OCI-LY3 (cell line): ENCODE measurements around the gene KCNH6.

Experiments
- H2AFZ ChIP-seq: fragments of 200-600, 300-600 bp; shearing (Covaris generic); 2 replicates; pipeline ENCODE4 v1.6.0; 2014; ENCODE audit warnings: antibody characterized with exemption, low read depth, low read length
- H3K27ac ChIP-seq: fragments of 200-600, 300-600 bp; sonication (generic); 2 replicates; pipeline ENCODE4 v1.5.1; 2014; ENCODE audit warnings: mild to moderate bottlenecking, low read length, moderate library complexity, mixed read lengths
- H3K27me3 ChIP-seq: fragments of 200-600, 300-600 bp; sonication (generic); 2 replicates; pipeline ENCODE4 v1.6.1; 2014; ENCODE audit warnings: low read depth, low read length, mixed read lengths
- H3K36me3 ChIP-seq: fragments of 200-600, 300-600 bp; sonication (generic); replicated peaks from 2 replicates; pipeline ENCODE3; 2014; ENCODE audit warnings: low read depth, low read length, mixed read lengths
- H3K4me1 ChIP-seq: fragments of 300-600, 200-600 bp; sonication (generic); 2 replicates; pipeline ENCODE4 v1.6.1; 2014; ENCODE audit warnings: low read length, mixed read lengths
- H3K4me2 ChIP-seq: fragments of 200-600, 300-600 bp; sonication (generic); 2 replicates; pipeline ENCODE4 v1.6.1; 2014; ENCODE audit warnings: low read length, mixed read lengths
- H3K4me3 ChIP-seq: fragments of 300-600, 200-600 bp; sonication (generic); 2 replicates; pipeline ENCODE4 v1.5.1; 2014; ENCODE audit warnings: antibody characterized with exemption, mild to moderate bottlenecking, low read length, moderate library complexity
- H3K79me2 ChIP-seq: fragments of 300-600, 200-600 bp; shearing (Covaris generic); 2 replicates; pipeline ENCODE4 v1.6.1; 2014; ENCODE audit warnings: mild to moderate bottlenecking, low read length, mixed read lengths
- H3K9ac ChIP-seq: fragments of 300-600, 200-600 bp; shearing (Covaris generic); 2 replicates; pipeline ENCODE4 v1.6.0; 2014; ENCODE audit warnings: mild to moderate bottlenecking, low read length, moderate library complexity
- H3K9me3 ChIP-seq: fragments of 200-600, 300-600 bp; shearing (Covaris generic); 2 replicates; pipeline ENCODE4 v1.6.1; 2014; ENCODE audit warnings: low read length, mixed read lengths; ENCODE audit not compliant: insufficient read depth
- H4K20me1 ChIP-seq: fragments of 200-600, 300-600 bp; sonication (generic); 2 replicates; pipeline ENCODE4 v1.6.1; 2016; ENCODE audit warnings: low read length, mixed read lengths; ENCODE audit not compliant: insufficient read depth
- CTCF ChIP-seq: fragments of 200-600, 300-600 bp; sonication (generic); IDR thresholded peaks from 2 replicates; pipeline ENCODE4 v1.5.1; 2014; ENCODE audit warnings: antibody characterized with exemption, low read length, low read depth
- EZH2phosphoT487 ChIP-seq: fragments of 200-600 bp; shearing (Covaris generic); IDR thresholded peaks from 2 replicates; pipeline ENCODE4 v1.6.1; 2018; ENCODE audit warnings: antibody characterized with exemption, mixed run types, low read depth

Gene KCNH6

GRCh38 chr17:63477480-63478440 is 45.4 kb upstream of the KCNH6 start:
- TF ChIP-seq EZH2phosphoT487 (no peak), CTCF (no peak)
- H3K27me3 ChIP-seq, result peaks cover 25% of the 10 kb centered on the region
- H3K36me3 ChIP-seq, result no peaks in the 10 kb centered on the region
- H4K20me1 ChIP-seq, result no peaks in the 10 kb centered on the region
- no peak overlapping the region for H3K27ac ChIP-seq
- H3K4me1 ChIP-seq, result peaks cover 24% of the 10 kb centered on the region
- peak overlapping the region; percentile 92 for H3K4me3 ChIP-seq
- no peaks in the 10 kb centered on the region for H3K79me2 ChIP-seq
- no peaks in the 10 kb centered on the region for H3K9me3 ChIP-seq
- H2AFZ ChIP-seq, result peak overlapping the region; percentile 90
- H3K9ac ChIP-seq, result peak overlapping the region; percentile 59
- H3K4me2 ChIP-seq, result peak overlapping the region; percentile 97

- Histone ChIP-seq H3K27me3 (peaks cover 22% of the 10 kb centered on the region), H3K9me3 (no peaks in the 10 kb centered on the region), H3K4me3 (peak overlapping the region; percentile 11; the same call in 1 of the 2 replicates), H3K4me2 (peak overlapping the region; percentile 49), H4K20me1 (no peaks in the 10 kb centered on the region), H3K36me3 (no peaks in the 10 kb centered on the region), H3K79me2 (no peaks in the 10 kb centered on the region), H3K9ac (no peak overlapping the region), H3K4me1 (peaks cover 24% of the 10 kb centered on the region), H3K27ac (no peak overlapping the region), H2AFZ (no peak overlapping the region)
- TF ChIP-seq CTCF (peak; percentile 87), EZH2phosphoT487 (no peak)
Observed at GRCh38 chr17:63478814-63479494, 44.2 kb upstream of the KCNH6 start.

DNA sequence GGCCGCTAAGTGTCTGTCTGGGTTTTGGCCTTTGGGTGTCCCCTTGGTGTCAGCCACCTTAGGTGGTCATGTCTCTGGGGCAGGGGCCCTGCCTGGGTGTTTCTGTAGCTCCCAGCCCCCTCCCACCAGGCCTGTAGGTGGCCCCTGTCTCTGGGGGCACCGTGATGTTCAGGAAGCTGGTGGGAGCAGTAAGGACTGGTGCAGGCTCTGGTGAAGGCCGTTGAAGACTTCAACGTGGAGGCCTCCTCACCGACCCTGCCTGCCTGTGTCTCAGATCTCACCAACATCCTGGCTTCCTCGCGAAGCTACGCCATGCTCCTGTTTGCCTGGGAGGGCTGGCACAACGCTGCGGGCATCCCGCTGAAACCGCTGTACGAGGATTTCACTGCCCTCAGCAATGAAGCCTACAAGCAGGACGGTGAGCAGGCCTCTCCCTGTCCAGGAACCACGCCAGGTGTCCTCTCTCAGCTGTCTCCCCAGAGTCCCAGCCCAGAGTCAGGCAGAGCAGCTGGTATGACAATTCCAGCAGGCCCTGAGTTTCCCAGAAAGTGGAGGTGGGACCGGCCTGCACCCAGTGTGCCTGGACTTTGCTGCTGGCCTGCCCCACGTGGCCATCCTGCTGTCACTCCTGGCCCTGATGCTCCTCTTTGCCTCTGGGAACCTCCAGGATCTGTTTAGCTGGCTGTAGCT is 43.5 kb upstream of the KCNH6 start:
- Histone ChIP-seq H3K36me3 (no peaks in the 10 kb centered on the region), H2AFZ (no peak overlapping the region), H3K4me2 (no peak overlapping the region), H3K9ac (no peak overlapping the region), H3K4me3 (no peak overlapping the region), H3K79me2 (no peaks in the 10 kb centered on the region), H3K27ac (no peak overlapping the region), H3K4me1 (peaks cover 24% of the 10 kb centered on the region), H3K27me3 (peaks cover 17% of the 10 kb centered on the region), H3K9me3 (no peaks in the 10 kb centered on the region), H4K20me1 (no peaks in the 10 kb centered on the region)
- TF ChIP-seq CTCF (no peak), EZH2phosphoT487 (no peak)
